ENCODE data around the gene DIS3L2.
"Not testable (repeated sequence)": the region's sequence is repeated elsewhere in the genome, so short reads cannot be mapped to it uniquely, and the experiment has no call there.

Gene DIS3L2

DNA sequence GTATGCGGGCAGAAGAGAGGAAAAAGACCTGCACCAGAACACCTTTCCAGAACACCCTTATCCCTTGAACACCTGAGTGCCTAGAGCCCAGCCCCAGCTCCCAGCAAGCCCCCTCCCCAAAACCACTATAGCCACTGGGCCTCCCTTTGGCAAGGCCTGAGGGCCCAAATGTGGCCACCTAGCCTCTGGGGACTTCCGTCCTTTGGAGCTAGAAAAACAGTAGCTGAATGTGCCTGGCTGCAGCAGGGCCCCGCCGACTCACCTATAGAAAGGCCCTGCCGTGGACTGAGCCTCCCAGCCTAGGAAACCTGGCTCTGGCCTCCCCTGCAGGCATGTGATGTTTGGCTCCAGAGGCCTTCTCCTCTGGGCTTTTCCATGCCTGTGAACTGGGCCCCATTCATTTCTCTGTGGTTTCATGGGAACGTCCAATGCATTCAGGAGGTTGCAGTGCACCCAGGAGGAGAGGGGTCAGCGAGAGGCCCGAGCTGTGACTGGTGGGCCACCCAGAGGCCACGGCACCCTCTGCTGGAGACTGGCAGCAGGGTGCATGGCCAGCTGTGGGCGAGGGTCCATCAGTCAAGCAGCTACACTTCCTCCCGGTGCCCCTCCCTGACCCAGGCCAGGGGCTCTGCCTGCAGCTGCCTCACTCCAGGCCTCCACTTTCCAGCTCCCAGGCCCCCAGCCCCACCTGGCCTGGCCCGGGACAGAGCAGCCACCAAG, 401.7 kb downstream of the DIS3L2 start:
- not testable (repeated sequence) for DNase-seq

DNA sequence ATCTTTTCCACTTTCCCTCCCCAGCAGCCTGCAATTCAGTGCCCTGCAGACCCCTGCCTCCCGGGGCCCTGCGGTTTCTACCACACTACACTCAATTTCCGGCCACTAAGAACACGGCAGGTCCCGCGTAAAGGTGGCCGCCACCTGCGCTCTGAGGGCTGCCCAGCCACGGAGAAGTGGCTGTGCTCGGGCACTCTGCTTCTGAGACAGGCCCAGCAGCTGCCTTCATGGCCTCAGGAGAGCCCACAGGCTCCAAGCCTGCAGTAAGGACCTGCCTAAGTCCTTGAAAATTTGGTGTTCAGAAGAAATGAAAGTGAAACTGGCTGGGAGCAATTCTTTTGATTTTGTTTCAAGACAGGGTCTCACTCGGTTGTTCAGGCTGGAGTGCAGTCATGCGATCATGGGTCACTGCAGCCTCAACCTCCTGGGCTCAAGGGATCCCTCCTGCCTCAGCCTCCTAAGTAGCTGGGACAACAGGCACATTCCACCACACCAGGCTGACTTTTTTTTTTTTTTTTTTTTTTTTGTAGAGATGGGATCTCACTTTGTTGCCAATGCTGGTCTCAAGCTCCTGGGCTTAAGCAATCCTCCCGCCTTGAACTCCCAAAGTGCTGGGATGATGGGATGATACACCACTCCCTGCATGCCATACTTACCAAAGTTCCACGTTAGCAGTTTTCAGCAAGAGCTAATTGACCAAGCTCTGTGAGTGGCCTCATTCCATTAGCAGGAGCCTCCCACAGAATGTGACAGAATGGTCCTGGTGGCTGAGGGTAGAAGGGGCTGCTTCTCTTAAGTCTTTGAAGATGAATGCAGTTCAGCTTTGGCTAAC, 402.5 kb downstream of the DIS3L2 start:
- no peak for DNase-seq

- not testable (repeated sequence) for DNase-seq
Observed at GRCh38 chr2:232364806-232365594, 403.5 kb downstream of the DIS3L2 start.

GRCh38 chr2:232365621-232366321, 404.3 kb downstream of the DIS3L2 start:
- DNase-seq: peak; percentile 24

- DNase-seq: not testable (repeated sequence)
Observed at GRCh38 chr2:232366461-232366860, 404.9 kb downstream of the DIS3L2 start.

DNA sequence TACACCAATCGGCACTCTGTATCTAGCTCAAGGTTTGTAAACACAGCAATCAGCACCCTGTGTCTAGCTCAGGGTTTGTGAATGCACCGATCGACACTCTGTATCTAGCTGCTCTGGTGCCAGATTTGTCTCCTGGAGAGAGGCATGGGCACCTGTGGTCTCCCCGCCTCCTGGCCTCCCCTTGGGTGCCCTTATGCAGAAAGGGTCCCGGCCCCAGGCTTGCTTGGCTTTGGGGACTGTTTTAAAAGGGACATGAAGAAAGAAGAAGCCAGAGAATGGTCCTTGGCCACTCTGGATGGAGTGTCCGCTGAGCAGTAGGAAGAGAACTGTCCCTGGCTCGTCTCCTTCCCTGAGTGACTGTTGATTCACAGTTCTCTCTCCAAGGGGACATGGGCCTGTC, 405.5 kb downstream of the DIS3L2 start:
- no peak for DNase-seq

DNA sequence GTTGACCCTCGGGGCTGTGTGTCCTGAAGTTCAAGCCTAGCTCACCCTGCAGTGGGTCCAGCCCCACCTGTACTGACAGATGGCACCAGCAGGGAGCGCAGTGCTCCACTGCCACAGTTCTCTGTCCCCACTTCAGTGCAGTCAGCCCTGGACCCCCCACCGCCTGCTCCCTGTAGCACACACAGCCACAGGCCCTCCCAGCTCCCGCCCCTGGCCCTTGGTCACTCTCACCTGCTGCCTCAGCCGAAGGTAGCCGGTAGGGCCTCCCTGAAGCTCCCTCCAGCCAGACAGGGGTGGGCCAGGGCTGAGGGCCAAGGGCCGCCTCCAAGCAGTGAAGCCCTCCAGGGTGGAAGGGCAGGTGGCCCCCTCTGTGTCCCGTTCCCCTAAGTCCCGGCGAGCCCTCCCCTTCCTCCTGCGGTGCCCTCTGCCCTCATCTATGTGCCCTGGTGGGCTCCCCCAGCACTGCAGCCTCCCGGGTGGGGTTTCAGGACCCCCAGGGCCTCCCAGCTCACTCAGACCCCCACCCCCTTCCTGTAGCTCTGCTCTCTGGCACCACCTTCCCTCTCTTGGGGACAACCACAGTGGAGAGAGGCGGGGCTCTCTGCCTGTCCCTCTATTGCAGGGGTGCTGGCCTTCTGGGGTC, 406.2 kb downstream of the DIS3L2 start:
- DNase-seq: peak; percentile 10

GRCh38 chr2:232368311-232368731, 406.8 kb downstream of the DIS3L2 start:
- no peak for DNase-seq

DNA sequence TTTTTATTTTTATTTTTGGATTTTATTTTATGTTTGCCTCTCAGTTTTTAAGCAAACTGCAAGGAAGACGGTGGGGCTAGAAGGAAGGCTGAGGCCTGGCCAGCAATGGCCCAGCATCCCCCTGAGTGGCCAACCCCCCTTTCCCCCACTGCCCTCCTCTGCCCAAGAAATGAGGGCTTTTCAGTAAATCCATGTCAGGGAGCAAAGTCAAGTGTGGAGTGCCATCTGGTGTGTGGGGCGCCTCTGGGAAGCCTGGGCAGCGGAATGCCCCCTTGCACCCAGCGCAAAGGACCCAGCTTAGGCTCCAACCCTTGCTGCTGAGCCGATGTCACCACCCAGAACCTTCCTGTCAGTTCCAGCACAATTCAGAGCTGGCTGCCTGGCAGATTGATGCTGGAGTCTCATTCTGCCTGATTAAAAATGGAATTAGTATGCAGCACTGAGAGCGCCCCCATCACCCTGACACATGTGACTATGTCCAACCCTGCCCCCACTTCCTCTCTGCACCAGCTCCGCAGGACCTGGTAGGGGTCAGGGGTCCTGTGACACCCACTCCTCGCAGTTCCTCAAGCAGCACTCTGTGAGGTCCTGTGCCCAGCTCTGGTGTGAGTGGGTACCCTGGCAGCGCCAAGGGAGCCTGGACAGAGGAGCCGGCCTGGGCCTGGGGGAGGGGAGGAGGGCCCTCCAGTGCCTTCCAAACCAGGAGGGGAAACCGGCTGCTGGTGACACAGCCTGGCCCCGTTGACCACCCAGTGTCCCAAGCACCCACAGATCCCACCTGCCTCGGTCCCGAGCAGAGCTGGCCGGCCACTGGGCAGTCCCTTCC, 407.8 kb downstream of the DIS3L2 start:
- no peak for DNase-seq

DNA sequence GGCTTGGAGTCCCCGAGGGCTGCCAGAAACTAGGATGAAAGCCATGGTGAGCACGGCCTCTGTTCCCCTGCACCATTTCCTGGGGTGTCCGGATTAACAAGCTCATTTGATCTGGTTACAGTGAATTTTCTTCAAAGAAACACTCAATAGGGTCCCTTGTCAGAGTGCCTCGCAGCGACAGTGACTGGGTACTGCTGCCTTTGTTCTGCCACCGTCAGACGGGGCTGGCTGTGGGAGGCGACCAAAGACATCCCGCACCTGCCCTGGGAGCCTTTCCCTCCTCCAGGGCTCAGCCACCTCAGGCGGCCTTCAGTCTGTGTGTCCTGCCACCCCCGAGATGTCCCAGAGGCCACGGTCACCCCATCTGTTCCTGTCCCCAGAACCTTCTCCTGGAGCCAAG, 408.5 kb downstream of the DIS3L2 start:
- DNase-seq: not testable (repeated sequence)

DNA sequence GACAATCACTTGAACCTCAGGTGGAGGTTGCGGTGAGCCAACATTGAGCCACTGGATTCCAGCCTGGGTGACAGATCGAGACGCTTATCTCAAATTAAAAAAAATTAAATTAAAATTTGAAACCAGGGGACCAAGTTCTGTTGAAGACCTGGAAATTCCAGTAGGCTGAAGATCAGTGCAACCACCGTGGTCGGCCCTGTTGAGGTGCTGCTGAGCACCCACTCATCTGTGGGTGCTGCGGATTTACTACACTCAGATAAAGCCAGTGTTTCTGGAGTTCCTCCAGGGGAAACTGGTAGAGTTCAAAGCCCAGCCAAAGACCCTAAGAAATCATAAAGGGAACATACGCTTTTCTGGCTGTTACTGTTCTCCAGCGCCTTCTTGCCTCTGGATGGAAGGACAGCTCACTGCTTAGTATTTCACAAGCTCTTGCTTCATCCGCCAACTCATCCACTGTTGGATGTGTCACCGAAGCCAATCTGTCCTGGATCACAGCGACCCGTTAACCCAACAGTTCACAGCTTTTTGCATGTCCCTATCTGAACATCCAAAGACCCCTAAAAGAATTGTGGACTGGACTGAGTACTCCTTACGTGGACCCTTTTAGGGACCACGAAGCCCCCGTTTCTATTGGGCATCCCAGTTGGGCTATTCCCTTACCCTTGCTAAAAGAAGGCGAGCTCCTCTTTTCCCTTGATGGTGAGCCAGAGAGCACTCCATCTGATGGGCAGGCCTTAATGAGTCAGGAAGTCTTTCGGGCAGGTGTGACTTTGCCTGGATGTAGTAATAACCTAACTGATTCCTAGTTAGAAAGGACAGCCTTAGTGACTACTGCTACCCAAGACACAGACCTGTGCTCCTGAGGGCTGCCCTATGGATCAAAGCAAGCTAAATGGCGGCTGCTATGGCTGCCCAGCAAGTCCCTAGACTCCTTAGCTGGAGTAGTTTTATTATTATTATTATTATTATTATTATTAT, 411.0 kb downstream of the DIS3L2 start:
- DNase-seq: no peak

GRCh38 chr2:232374356-232374755, 412.8 kb downstream of the DIS3L2 start:
- no peak for DNase-seq

GRCh38 chr2:232375164-232375563, 413.7 kb downstream of the DIS3L2 start:
- DNase-seq: no peak

DNA sequence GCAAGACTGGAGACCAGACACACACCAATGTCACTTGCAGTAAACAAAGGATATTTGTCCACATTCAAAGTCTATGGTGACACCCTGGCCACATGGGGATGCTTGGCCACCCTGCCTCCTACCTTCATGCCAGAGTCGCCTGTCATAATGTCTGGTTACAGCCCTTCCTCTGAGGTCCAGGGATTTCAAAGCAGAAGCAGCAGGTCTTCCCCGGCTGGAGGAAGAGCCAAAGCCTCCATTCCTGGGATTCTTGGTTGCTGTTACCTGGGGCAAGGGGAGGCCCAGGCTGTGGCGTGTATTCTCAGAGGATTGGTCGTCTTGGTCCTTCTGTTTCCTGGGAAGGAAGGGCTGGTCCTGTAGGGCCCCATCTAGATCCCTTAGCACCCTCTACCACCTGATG, 414.7 kb downstream of the DIS3L2 start:
- DNase-seq: no peak

- DNase-seq: no peak
Observed at GRCh38 chr2:232376713-232377112, 415.2 kb downstream of the DIS3L2 start.

GRCh38 chr2:232377319-232377718, 415.8 kb downstream of the DIS3L2 start:
- no peak for DNase-seq

- DNase-seq: no peak
Observed at GRCh38 chr2:232377841-232378734, 416.6 kb downstream of the DIS3L2 start.

GRCh38 chr2:232378735-232379151, 417.2 kb downstream of the DIS3L2 start, which contains the start of gene ALPP:
Gene ALPP (plus strand): TSS chr2:232378751. CDS start chr2:232378803, 52 bp downstream.
- not testable (repeated sequence) for DNase-seq
